ENCODE measurements around the gene CCDC33.

The CCDC33 gene

DNA sequence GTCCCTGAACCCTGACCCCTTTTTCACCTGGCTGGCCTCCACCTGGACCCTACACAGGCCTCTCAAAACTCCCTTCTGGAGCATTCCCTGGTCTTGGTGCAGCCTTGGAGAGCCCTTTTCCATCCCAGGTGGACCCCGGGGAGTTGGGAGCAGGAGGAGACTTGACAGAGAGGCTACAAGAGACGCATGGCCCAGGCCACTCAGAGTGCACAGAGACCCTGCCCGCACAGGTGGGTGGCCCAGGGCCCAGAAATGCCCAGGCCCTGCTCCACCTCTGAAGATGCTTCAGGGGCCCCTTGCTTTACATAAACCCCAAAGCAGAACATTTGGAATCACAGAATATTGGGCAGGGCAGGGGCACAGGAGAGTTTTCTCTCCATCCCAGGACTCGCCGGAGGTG is 97.0 kb downstream of the CCDC33 start:
- no peak for ATAC-seq
- TF ChIP-seq PPARA (CRISPR knock-in tag; IDR thresholded peaks at IDR 0.05; ENCODE audit: borderline replicate concordance) (no peak), ZNF565 (CRISPR knock-in tag; conservative IDR thresholded peaks at IDR 0.05; ENCODE audit: low read depth) (no peak)
- TF ChIP-seq, protein P1, sequence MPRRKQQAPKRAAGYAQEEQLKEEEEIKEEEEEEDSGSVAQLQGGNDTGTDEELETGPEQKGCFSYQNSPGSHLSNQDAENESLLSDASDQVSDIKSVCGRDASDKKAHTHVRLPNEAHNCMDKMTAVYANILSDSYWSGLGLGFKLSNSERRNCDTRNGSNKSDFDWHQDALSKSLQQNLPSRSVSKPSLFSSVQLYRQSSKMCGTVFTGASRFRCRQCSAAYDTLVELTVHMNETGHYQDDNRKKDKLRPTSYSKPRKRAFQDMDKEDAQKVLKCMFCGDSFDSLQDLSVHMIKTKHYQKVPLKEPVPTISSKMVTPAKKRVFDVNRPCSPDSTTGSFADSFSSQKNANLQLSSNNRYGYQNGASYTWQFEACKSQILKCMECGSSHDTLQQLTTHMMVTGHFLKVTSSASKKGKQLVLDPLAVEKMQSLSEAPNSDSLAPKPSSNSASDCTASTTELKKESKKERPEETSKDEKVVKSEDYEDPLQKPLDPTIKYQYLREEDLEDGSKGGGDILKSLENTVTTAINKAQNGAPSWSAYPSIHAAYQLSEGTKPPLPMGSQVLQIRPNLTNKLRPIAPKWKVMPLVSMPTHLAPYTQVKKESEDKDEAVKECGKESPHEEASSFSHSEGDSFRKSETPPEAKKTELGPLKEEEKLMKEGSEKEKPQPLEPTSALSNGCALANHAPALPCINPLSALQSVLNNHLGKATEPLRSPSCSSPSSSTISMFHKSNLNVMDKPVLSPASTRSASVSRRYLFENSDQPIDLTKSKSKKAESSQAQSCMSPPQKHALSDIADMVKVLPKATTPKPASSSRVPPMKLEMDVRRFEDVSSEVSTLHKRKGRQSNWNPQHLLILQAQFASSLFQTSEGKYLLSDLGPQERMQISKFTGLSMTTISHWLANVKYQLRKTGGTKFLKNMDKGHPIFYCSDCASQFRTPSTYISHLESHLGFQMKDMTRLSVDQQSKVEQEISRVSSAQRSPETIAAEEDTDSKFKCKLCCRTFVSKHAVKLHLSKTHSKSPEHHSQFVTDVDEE (CRISPR knock-in tag; IDR thresholded peaks at IDR 0.05), result no peak
- TF ChIP-seq, protein P2, sequence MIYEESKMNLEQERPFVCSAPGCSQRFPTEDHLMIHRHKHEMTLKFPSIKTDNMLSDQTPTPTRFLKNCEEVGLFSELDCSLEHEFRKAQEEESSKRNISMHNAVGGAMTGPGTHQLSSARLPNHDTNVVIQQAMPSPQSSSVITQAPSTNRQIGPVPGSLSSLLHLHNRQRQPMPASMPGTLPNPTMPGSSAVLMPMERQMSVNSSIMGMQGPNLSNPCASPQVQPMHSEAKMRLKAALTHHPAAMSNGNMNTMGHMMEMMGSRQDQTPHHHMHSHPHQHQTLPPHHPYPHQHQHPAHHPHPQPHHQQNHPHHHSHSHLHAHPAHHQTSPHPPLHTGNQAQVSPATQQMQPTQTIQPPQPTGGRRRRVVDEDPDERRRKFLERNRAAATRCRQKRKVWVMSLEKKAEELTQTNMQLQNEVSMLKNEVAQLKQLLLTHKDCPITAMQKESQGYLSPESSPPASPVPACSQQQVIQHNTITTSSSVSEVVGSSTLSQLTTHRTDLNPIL (CRISPR knock-in tag; IDR thresholded peaks at IDR 0.05; ENCODE audit: low read depth), result no peak

DNA sequence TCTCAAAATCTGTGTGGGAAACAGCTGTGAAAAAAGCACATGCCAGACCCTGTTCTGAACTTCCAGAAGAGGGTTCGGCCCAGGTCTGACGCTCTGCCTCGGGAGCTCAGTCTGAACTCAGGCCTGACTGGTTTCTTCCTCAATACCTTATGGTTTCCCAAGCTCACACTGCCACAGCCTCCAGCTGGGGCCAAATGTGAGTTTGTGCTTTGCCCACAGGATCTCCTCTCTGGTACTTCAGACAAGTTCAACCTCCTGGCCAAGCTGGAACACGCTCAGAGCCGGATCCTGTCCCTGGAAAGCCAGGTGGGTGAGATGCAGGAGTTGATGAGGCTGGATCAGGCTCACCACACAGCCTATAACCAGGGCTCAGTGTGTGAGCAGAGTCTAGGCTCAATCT is 97.5 kb downstream of the CCDC33 start:
- no peak for ATAC-seq
- TF ChIP-seq, protein P1 (CRISPR knock-in tag; IDR thresholded peaks at IDR 0.05), result no peak
- no peak for TF ChIP-seq ZC3H10 (CRISPR knock-in tag; IDR thresholded peaks at IDR 0.05)
- TF ChIP-seq ZNF70 (CRISPR knock-in tag; IDR thresholded peaks at IDR 0.05), result no peak
- TF ChIP-seq, protein P3, sequence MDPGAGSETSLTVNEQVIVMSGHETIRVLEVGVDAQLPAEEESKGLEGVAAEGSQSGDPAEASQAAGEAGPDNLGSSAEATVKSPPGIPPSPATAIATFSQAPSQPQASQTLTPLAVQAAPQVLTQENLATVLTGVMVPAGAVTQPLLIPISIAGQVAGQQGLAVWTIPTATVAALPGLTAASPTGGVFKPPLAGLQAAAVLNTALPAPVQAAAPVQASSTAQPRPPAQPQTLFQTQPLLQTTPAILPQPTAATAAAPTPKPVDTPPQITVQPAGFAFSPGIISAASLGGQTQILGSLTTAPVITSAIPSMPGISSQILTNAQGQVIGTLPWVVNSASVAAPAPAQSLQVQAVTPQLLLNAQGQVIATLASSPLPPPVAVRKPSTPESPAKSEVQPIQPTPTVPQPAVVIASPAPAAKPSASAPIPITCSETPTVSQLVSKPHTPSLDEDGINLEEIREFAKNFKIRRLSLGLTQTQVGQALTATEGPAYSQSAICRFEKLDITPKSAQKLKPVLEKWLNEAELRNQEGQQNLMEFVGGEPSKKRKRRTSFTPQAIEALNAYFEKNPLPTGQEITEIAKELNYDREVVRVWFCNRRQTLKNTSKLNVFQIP (CRISPR knock-in tag; IDR thresholded peaks at IDR 0.05; ENCODE audit: borderline replicate concordance, low read depth), result no peak
- TF ChIP-seq GLIS3 (CRISPR knock-in tag; IDR thresholded peaks at IDR 0.05), result no peak
- TF ChIP-seq ISL1 (CRISPR knock-in tag; IDR thresholded peaks at IDR 0.05), result no peak
- TF ChIP-seq, protein P4, sequence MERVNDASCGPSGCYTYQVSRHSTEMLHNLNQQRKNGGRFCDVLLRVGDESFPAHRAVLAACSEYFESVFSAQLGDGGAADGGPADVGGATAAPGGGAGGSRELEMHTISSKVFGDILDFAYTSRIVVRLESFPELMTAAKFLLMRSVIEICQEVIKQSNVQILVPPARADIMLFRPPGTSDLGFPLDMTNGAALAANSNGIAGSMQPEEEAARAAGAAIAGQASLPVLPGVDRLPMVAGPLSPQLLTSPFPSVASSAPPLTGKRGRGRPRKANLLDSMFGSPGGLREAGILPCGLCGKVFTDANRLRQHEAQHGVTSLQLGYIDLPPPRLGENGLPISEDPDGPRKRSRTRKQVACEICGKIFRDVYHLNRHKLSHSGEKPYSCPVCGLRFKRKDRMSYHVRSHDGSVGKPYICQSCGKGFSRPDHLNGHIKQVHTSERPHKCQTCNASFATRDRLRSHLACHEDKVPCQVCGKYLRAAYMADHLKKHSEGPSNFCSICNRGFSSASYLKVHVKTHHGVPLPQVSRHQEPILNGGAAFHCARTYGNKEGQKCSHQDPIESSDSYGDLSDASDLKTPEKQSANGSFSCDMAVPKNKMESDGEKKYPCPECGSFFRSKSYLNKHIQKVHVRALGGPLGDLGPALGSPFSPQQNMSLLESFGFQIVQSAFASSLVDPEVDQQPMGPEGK (CRISPR knock-in tag; IDR thresholded peaks at IDR 0.05; ENCODE audit: borderline replicate concordance), result no peak
- TF ChIP-seq TCF4 (CRISPR knock-in tag; IDR thresholded peaks at IDR 0.05; ENCODE audit: borderline replicate concordance), result no peak
- no peak for TF ChIP-seq BACH2 (CRISPR knock-in tag; IDR thresholded peaks at IDR 0.05; ENCODE audit: borderline replicate concordance)

DNA sequence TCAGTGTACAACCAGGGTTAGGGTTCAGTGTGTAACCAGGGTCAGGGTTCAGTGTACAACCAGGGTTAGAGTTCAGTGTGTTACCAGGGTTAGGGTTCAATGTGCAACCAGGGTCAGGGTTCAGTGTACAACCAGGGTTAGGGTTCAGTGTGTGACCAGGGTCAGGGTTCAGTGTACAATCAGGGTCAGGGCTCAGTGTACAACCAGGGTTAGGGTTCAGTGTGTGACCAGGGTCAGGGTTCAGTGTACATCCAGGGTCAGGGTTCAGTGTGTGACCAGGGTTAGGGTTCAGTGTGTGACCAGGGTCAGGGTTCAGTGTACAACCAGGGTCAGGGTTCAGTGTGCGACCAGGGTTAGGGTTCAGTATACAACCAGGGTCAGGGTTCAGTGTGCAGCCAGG is 98.0 kb downstream of the CCDC33 start:
- no peak for TF ChIP-seq CSDC2 (CRISPR knock-in tag; IDR thresholded peaks at IDR 0.05)
- TF ChIP-seq ZC3H10 (CRISPR knock-in tag; IDR thresholded peaks at IDR 0.05), result no peak
- TF ChIP-seq ZNF565 (CRISPR knock-in tag; conservative IDR thresholded peaks at IDR 0.05; ENCODE audit: low read depth), result no peak
- no peak for TF ChIP-seq TCF4 (CRISPR knock-in tag; IDR thresholded peaks at IDR 0.05; ENCODE audit: borderline replicate concordance)
- no peak for TF ChIP-seq ZNF8 (CRISPR knock-in tag; IDR thresholded peaks at IDR 0.05)
- TF ChIP-seq GLIS3 (CRISPR knock-in tag; IDR thresholded peaks at IDR 0.05), result no peak
- TF ChIP-seq PPARA (CRISPR knock-in tag; IDR thresholded peaks at IDR 0.05; ENCODE audit: borderline replicate concordance), result no peak
- TF ChIP-seq RARB (CRISPR knock-in tag; IDR thresholded peaks at IDR 0.05), result no peak
- TF ChIP-seq, protein P5, sequence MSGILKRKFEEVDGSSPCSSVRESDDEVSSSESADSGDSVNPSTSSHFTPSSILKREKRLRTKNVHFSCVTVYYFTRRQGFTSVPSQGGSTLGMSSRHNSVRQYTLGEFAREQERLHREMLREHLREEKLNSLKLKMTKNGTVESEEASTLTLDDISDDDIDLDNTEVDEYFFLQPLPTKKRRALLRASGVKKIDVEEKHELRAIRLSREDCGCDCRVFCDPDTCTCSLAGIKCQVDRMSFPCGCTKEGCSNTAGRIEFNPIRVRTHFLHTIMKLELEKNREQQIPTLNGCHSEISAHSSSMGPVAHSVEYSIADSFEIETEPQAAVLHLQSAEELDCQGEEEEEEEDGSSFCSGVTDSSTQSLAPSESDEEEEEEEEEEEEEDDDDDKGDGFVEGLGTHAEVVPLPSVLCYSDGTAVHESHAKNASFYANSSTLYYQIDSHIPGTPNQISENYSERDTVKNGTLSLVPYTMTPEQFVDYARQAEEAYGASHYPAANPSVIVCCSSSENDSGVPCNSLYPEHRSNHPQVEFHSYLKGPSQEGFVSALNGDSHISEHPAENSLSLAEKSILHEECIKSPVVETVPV (CRISPR knock-in tag; IDR thresholded peaks at IDR 0.05), result no peak
- TF ChIP-seq, protein P2 (CRISPR knock-in tag; IDR thresholded peaks at IDR 0.05; ENCODE audit: low read depth), result no peak
- TF ChIP-seq TOX (CRISPR knock-in tag; IDR thresholded peaks at IDR 0.05; ENCODE audit: borderline replicate concordance), result no peak
- TF ChIP-seq OSR1 (CRISPR knock-in tag; IDR thresholded peaks at IDR 0.05), result no peak
- TF ChIP-seq ZFP3 (CRISPR knock-in tag; IDR thresholded peaks at IDR 0.05), result no peak
- no peak for TF ChIP-seq ZNF70 (CRISPR knock-in tag; IDR thresholded peaks at IDR 0.05)
- TF ChIP-seq, protein P4 (CRISPR knock-in tag; IDR thresholded peaks at IDR 0.05; ENCODE audit: borderline replicate concordance), result no peak
- ATAC-seq, result no peak

Measured in SK-N-SH treated with all-trans-retinoic acid at 6 μM for 48 hours (cell line).